K562 (cell line): ENCODE data around the gene DET1.

ENCODE experiments used
- EZH2 ChIP-seq: IDR thresholded peaks from 2 replicates; pipeline ENCODE4 v1.6.1; 2012; ENCODE audit warnings: low read depth, mild to moderate bottlenecking, inconsistent platforms, low read length, borderline replicate concordance
- HDAC2 ChIP-seq: fragments of 450-650 bp; IDR thresholded peaks from 2 replicates; pipeline ENCODE4 v1.6.1; 2016; ENCODE audit warnings: mild to moderate bottlenecking
- MYC ChIP-seq, 2 experiments: fragments of 250-450 bp in 1 of 2; sonication (Bioruptor Pico) in 1 of 2; IDR thresholded peaks; 2 replicates each; pipeline versions ENCODE4 v1.5.1 to v1.6.1; 2012 to 2021; ENCODE audit warnings: low read depth in 2 of 2, borderline replicate concordance in 1 of 2, improper control_type of control experiment in 1 of 2, low read length in 1 of 2, mild to moderate bottlenecking in 1 of 2, moderate library complexity in 1 of 2
- TF ChIP-seq, protein P1 (sequence below), 2 experiments: fragments of 450-650 bp; conservative IDR thresholded peaks; 2 replicates each; pipeline ENCODE4 v1.6.1; 2017; ENCODE audit warnings: mild to moderate bottlenecking in 2 of 2, moderate library complexity in 2 of 2
- TF ChIP-seq, protein P2 (sequence below), 3 experiments: IDR thresholded peaks in 2 of 3; conservative IDR thresholded peaks in 1 of 3; 2 replicates each; pipeline ENCODE4 v1.5.1; 2011 to 2012; ENCODE audit warnings: low read length in 3 of 3, mild to moderate bottlenecking in 3 of 3, control low read depth in 2 of 3, improper control_type of control experiment in 1 of 3, inconsistent platforms in 1 of 3, low read depth in 1 of 3, mixed read lengths in 1 of 3, moderate library complexity in 1 of 3; ENCODE audit not compliant: insufficient read depth in 2 of 3

DNA sequence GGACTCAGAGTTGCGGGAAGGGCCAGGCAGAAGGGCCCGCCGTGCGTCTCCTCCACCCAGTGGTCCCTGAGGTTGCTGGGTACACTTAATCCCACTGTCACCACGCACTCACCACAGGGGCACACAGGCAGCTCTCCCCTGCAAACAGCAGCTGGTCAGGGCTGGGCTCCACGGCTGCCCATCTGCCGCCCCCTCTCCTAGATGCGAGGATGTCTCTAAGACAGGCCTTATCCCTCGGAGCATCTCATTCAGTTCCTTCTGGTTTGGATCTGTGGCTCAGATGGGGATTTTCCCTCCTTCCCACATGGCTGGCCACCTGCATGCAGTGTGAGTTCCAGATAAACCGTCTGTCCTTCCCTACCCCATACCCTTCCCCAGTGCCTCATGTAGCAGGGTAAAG lies 52.6 kb downstream of the DET1 start:
- TF ChIP-seq, protein P1, sequence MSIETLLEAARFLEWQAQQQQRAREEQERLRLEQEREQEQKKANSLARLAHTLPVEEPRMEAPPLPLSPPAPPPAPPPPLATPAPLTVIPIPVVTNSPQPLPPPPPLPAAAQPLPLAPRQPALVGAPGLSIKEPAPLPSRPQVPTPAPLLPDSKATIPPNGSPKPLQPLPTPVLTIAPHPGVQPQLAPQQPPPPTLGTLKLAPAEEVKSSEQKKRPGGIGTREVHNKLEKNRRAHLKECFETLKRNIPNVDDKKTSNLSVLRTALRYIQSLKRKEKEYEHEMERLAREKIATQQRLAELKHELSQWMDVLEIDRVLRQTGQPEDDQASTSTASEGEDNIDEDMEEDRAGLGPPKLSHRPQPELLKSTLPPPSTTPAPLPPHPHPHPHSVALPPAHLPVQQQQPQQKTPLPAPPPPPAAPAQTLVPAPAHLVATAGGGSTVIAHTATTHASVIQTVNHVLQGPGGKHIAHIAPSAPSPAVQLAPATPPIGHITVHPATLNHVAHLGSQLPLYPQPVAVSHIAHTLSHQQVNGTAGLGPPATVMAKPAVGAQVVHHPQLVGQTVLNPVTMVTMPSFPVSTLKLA (conservative IDR thresholded peaks at IDR 0.05), result no peak
- TF ChIP-seq, protein P2, sequence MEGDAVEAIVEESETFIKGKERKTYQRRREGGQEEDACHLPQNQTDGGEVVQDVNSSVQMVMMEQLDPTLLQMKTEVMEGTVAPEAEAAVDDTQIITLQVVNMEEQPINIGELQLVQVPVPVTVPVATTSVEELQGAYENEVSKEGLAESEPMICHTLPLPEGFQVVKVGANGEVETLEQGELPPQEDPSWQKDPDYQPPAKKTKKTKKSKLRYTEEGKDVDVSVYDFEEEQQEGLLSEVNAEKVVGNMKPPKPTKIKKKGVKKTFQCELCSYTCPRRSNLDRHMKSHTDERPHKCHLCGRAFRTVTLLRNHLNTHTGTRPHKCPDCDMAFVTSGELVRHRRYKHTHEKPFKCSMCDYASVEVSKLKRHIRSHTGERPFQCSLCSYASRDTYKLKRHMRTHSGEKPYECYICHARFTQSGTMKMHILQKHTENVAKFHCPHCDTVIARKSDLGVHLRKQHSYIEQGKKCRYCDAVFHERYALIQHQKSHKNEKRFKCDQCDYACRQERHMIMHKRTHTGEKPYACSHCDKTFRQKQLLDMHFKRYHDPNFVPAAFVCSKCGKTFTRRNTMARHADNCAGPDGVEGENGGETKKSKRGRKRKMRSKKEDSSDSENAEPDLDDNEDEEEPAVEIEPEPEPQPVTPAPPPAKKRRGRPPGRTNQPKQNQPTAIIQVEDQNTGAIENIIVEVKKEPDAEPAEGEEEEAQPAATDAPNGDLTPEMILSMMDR (IDR thresholded peaks at IDR 0.05 in 2 of 3, conservative IDR thresholded peaks at IDR 0.05 in 1 of 3; ENCODE audit: insufficient read depth in 2 of 3, low read depth in 1 of 3, low read length in 3 of 3), result no peak
- TF ChIP-seq EZH2, result no peak
- TF ChIP-seq MYC (IDR thresholded peaks at IDR 0.05; ENCODE audit: low read depth, low read length), result no peak
- no peak for TF ChIP-seq MYC (CRISPR knock-in tag; IDR thresholded peaks at IDR 0.05; ENCODE audit: borderline replicate concordance, low read depth)
- no peak for TF ChIP-seq HDAC2
